ENCODE results near the gene RNF11.

- TF ChIP-seq CTCF (IDR thresholded peaks at IDR 0.05) (no peak), POLR2A (IDR thresholded peaks at IDR 0.05) (no peak)
These were observed 34.7 kb downstream of the RNF11 start for GRCh38 chr1:51270751-51271150.

Data from esophagus squamous epithelium (tissue), 4 donors.